T-cell (primary cell): ENCODE measurements around the gene SLC16A13. TPM values are rescaled to one million over a fixed set of nuclear protein-coding genes. Genes with fewer than 3 reads are reported as not detected.
A peak's percentile ranks its signal among the peaks of the same experiment; 100 is the strongest.

Experiments used
- ATAC-seq, 4 experiments: fragments of 200-7000 bp in 3 of 4; fragments of 150-1000 bp in 1 of 4; cut with Tn5 transposase; replicated peaks in 1 of 4; 1 replicate in 3 of 4; 2 replicates in 1 of 4; pipeline ENCODE4 v1.10.0; 2021; ENCODE audit warnings: moderate library complexity in 3 of 4, mild to moderate bottlenecking in 2 of 4, moderate number of reproducible peaks in 1 of 4
- CTCF ChIA-PET, 2 donors: fragments of 300-600 bp; sonication (Branson Sonifier 250); formaldehyde crosslinking; loops; one replicate each; lab custom pipeline; 2022; ENCODE audit warnings: antibody characterized with exemption in 2 of 2; lab: Charles Lee
- POLR2A ChIA-PET, 2 donors: fragments of 300-600 bp; sonication (Branson Sonifier 250); formaldehyde crosslinking; loops; one replicate each; lab custom pipeline; 2022; ENCODE audit warnings: antibody characterized with exemption in 2 of 2; lab: Charles Lee
- DNase-seq, 35 experiments: peaks; one replicate each; pipeline versions ENCODE4 v3.0.0 to v3.0.0-alpha.2; 2013 to 2023
- H3K27ac ChIP-seq: one replicate; pipeline ENCODE4 v1.5.1; 2013; ENCODE audit warnings: low read length
- H3K27me3 ChIP-seq, 2 experiments: replicated peaks in 1 of 2; 1 replicate in 1 of 2; 2 replicates in 1 of 2; pipeline versions ENCODE4 v1.6.1 to v1.7.0; 2013; ENCODE audit warnings: low read length in 1 of 2, mixed read lengths in 1 of 2; ENCODE audit not compliant: control insufficient read depth in 2 of 2, insufficient read depth in 2 of 2; ENCODE audit errors: extremely low read depth in 1 of 2
- H3K36me3 ChIP-seq, 2 donors: 1 replicate in 1 of 2; 2 replicates in 1 of 2; pipeline versions ENCODE4 v1.6.1 to v1.7.0; 2013; ENCODE audit warnings: low read length in 1 of 2; ENCODE audit not compliant: control insufficient read depth in 2 of 2, insufficient read depth in 1 of 2; ENCODE audit errors: extremely low read depth in 1 of 2
- H3K4me1 ChIP-seq, 2 experiments: 1 replicate in 1 of 2; 2 replicates in 1 of 2; pipeline versions ENCODE4 v1.6.1 to v1.7.0; 2013; ENCODE audit warnings: low read length in 2 of 2, mixed read lengths in 1 of 2; ENCODE audit not compliant: insufficient read depth in 2 of 2, control insufficient read depth in 1 of 2; ENCODE audit errors: extremely low read depth in 1 of 2
- H3K4me3 ChIP-seq, 2 donors: 1 replicate in 1 of 2; 2 replicates in 1 of 2; pipeline versions ENCODE4 v1.5.1 to v1.7.0; 2013; ENCODE audit warnings: mild to moderate bottlenecking in 2 of 2, low read length in 1 of 2, moderate library complexity in 1 of 2; ENCODE audit not compliant: control insufficient read depth in 1 of 2; ENCODE audit errors: extremely low read depth in 1 of 2
- H3K9me3 ChIP-seq: 2 replicates; pipeline ENCODE4 v1.7.0; 2013
- H3K27ac Mint-ChIP-seq, 2 donors: one replicate each; pipeline ENCODE4 v1.8.0; 2020 to 2021; ENCODE audit warnings: mild to moderate bottlenecking in 2 of 2, mixed read lengths in 2 of 2
- H3K27me3 Mint-ChIP-seq, 2 donors: one replicate each; pipeline ENCODE4 v1.8.0; 2021 to 2022; ENCODE audit warnings: mixed read lengths in 2 of 2
- H3K36me3 Mint-ChIP-seq: one replicate; pipeline ENCODE4 v1.8.0; 2021; ENCODE audit warnings: mixed read lengths
- H3K4me1 Mint-ChIP-seq, 3 donors: one replicate each; pipeline ENCODE4 v1.8.0; 2020 to 2022; ENCODE audit warnings: mixed read lengths in 3 of 3, mild to moderate bottlenecking in 1 of 3
- H3K4me3 Mint-ChIP-seq, 3 donors: one replicate each; pipeline ENCODE4 v1.8.0; 2020 to 2022; ENCODE audit warnings: mild to moderate bottlenecking in 3 of 3, mixed read lengths in 3 of 3, moderate library complexity in 3 of 3
- H3K9me3 Mint-ChIP-seq, 3 donors: one replicate each; pipeline ENCODE4 v1.8.0; 2020 to 2022; ENCODE audit warnings: mixed read lengths in 3 of 3
- WGBS: methylation state at CpG from one replicate; pipeline ENCODE4 v1.1.5; 2013; ENCODE audit warnings: missing lambda C conversion rate; ENCODE audit not compliant: insufficient coverage; 5-methylcytosine and 5-hydroxymethylcytosine counted together
- total RNA-seq, 35 experiments: library from RNA in 6 of 35; stranded (reverse) in 6 of 35; fragments of 120-200 nt in 1 of 35; gene quantifications; one replicate each; pipeline versions ENCODE4 v1.2.1 to v1.2.4 and lab custom pipeline; 2013 to 2026

The SLC16A13 gene
- total RNA-seq, 5 donors from 2014 or later (not counting 1 experiment from before 2014, with no cell fraction given), result 3.8 to 17.6 (median 15.4) TPM

DNA sequence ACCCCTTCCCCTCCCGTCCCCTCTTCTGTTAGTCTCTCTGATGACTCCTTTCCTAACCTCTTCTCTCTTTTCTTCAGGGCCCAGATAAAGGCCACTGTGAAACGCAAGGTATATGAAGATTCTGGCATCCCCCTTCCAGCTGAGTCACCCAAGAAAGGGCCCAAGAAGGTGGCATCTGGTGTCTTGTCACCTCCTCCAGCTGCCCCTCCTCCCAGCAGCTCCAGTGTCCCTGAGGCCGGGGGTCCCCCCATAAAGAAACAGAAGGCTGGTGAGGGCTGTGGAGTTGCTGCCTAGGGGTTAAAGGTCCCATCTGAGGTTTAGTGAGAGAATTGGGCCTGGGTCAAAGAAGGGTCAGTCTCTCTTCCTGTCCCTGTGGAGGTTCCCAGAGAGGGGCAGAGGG is 19.4 kb upstream of the SLC16A13 start:
- Histone ChIP-seq H3K27me3 (no peaks in the 10 kb centered on the region), H3K4me3 (no peak overlapping the region), H3K36me3 (peaks cover 0 to 12% of the 10 kb centered on the region in 2 donors), H3K27ac (peak overlapping the region; percentile 98), H3K9me3 (no peaks in the 10 kb centered on the region), H3K4me1 (peaks cover 21 to 59% of the 10 kb centered on the region in 2 experiments)
- ChIA-PET CTCF (interaction anchor here (0.7 to 2.1 kb wide), 3 partner anchors 12 to 105 kb away, joined by 3 to 7 read pairs (median 3); partner anchors contain the start of gene SLC16A13 (in 1 of the 2)), POLR2A (no interaction called here)
- Mint-ChIP-seq H3K4me3 (peak overlapping the region; percentile 87 to 93 (median 91)), H3K9me3 (no peaks in the 10 kb centered on the region), H3K27ac (peak overlapping the region; percentile 96 to 97), H3K36me3 (peaks cover 3% of the 10 kb centered on the region), H3K27me3 (no peaks in the 10 kb centered on the region), H3K4me1 (peaks cover 55 to 71% (median 68%) of the 10 kb centered on the region in 3 donors)
- no peak for DNase-seq
- 88% methylated on average over 2 of the region's 3 CpGs for WGBS
- no peak for ATAC-seq

DNA sequence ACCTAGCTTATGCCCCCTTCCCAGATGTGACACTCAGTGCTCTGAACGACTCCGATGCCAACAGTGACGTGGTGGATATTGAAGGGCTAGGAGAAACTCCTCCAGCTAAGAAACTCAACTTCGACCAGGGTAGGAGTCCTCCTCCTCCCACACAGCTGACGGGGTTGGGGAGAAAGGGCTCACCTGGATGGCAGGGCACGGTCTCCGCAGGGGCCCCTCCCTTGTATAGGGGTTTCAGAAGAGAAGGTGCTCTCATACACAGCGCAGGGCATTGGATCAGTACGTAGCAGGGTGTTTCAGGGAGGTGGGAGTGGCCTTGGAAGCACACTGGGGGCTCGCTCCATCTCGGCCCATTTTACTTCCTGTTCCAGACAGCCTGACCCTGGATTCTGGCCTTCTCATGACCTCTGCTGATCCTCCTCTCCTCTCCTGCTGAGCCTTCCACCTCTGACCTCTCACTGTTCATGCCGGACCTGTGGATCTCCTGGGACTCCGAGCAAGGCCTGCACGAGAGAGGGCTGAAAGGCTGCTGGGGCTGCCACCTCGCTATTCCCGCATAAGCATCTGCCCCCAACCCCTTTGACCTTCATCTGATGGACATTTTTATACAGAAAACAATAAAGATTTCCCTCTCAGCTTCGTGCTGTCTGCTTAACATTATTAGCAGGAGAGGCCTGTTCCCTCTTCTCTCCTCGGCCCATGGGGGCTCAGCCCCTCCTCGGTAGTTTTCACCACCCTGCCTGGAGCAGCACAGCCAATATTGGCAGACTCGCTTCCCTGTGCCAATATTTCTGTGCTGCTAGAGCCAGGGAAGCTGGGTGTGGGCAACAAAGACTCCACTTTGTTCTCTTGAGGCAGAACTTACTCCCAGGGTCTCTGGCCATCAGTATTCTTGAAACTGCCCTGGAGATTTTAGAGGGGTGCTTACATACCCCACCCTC is 18.7 kb upstream of the SLC16A13 start:
- ATAC-seq (no peak), DNase-seq (no peak)
- no peaks in the 10 kb centered on the region for H3K27me3 Mint-ChIP-seq
- Histone ChIP-seq H3K27me3 (peaks cover 0 to 6% of the 10 kb centered on the region in 2 experiments), H3K9me3 (no peaks in the 10 kb centered on the region), H3K36me3 (peaks cover 0 to 12% of the 10 kb centered on the region in 2 donors), H3K4me3 (no peak overlapping the region), H3K27ac (no peak overlapping the region), H3K4me1 (peaks cover 17 to 62% of the 10 kb centered on the region in 2 experiments)
- peak overlapping the region in 2 of 3 donors; percentile 34 to 54 for H3K4me3 Mint-ChIP-seq
- WGBS, result 98% methylated on average over 12 of the region's 20 CpGs
- H3K36me3 Mint-ChIP-seq, result peaks cover 3% of the 10 kb centered on the region
- CTCF ChIA-PET, result interaction anchor here (0.7 to 1.0 kb wide), 2 partner anchors 13 to 106 kb away, joined by 3 read pairs; no protein-coding TSS in a partner anchor
- POLR2A ChIA-PET, result no interaction called here
- H3K4me1 Mint-ChIP-seq, result peaks cover 56 to 70% (median 67%) of the 10 kb centered on the region in 3 donors
- no peaks in the 10 kb centered on the region for H3K9me3 Mint-ChIP-seq
- peak overlapping the region; percentile 44 to 69 for H3K27ac Mint-ChIP-seq

- H3K4me1 ChIP-seq, result peaks cover 21 to 69% of the 10 kb centered on the region in 2 experiments
- Mint-ChIP-seq H3K4me3 (peak overlapping the region in 1 of 3 donors; percentile 54), H3K4me1 (peaks cover 60 to 74% (median 70%) of the 10 kb centered on the region in 3 donors), H3K27me3 (no peaks in the 10 kb centered on the region), H3K9me3 (no peaks in the 10 kb centered on the region), H3K36me3 (peaks cover 3% of the 10 kb centered on the region), H3K27ac (peak overlapping the region; percentile 44 to 69)
- no peaks in the 10 kb centered on the region for H3K9me3 ChIP-seq
- ChIA-PET POLR2A (no interaction called here), CTCF (no interaction called here)
- H3K27me3 ChIP-seq, result peaks cover 0 to 13% of the 10 kb centered on the region in 2 experiments
- no peak overlapping the region for H3K4me3 ChIP-seq
- peak in 1 of 35 experiments; percentile 39 for DNase-seq
- WGBS, result 100% methylated on average over 1 of the region's 12 CpGs
- no peak overlapping the region for H3K27ac ChIP-seq
- peaks cover 0 to 12% of the 10 kb centered on the region in 2 donors for H3K36me3 ChIP-seq
- ATAC-seq, result no peak
These were observed 18.0 kb upstream of the SLC16A13 start for GRCh38 chr17:7017827-7018200.

GRCh38 chr17:7018331-7018964 is 17.4 kb upstream of the SLC16A13 start:
- H3K27ac ChIP-seq, result no peak overlapping the region
- WGBS, result 81% methylated on average over 8 of the region's 10 CpGs

DNA sequence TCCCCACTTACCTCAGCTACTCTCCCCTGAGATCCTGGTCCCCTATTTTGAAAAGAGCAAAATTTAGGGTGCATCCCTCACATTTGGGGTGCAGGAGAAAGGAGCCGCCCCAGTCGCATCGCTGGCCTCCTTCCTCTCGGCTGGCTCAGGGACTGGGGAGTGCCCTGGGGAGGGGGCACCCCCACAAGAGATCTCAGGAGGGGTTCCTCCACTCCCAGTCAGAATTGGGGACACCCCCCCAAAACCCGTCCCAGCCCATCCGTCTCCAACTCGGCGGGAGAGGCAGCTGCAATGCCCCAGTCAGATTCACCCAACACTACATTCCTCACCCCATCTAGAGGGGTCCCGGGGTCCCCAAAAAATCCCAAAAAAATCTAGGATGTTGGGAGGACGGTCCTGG is 16.4 kb upstream of the SLC16A13 start:
- peaks cover 0 to 12% of the 10 kb centered on the region in 2 donors for H3K36me3 ChIP-seq
- H3K4me3 ChIP-seq, result no peak overlapping the region
- peaks cover 0 to 18% of the 10 kb centered on the region in 2 experiments for H3K27me3 ChIP-seq
- H3K27ac ChIP-seq, result no peak overlapping the region
- H3K27me3 Mint-ChIP-seq, result no peaks in the 10 kb centered on the region
- peaks cover 59 to 74% (median 63%) of the 10 kb centered on the region in 3 donors for H3K4me1 Mint-ChIP-seq
- no peaks in the 10 kb centered on the region for H3K9me3 ChIP-seq
- no peak overlapping the region for H3K27ac Mint-ChIP-seq
- peaks cover 14 to 68% of the 10 kb centered on the region in 2 experiments for H3K4me1 ChIP-seq
- ChIA-PET CTCF (interaction anchor here (0.6 to 1.6 kb wide), 2 partner anchors 104 to 108 kb away, joined by 7 to 9 read pairs; no protein-coding TSS in a partner anchor), POLR2A (interaction anchor here (0.6 kb wide), 3 partner anchors 14 to 161 kb away, joined by 3 to 4 read pairs (median 3); no protein-coding TSS in a partner anchor)
- peaks cover 3% of the 10 kb centered on the region for H3K36me3 Mint-ChIP-seq
- H3K9me3 Mint-ChIP-seq, result no peaks in the 10 kb centered on the region
- DNase-seq, result no peak
- WGBS, result 84% methylated on average over 6 of the region's 10 CpGs
- no peak for ATAC-seq
- H3K4me3 Mint-ChIP-seq, result no peak overlapping the region

More at GRCh38 chr17:7018331-7018964, 17.4 kb upstream of the SLC16A13 start:
- Histone ChIP-seq H3K27me3 (peaks cover 0 to 18% of the 10 kb centered on the region in 2 experiments), H3K9me3 (no peaks in the 10 kb centered on the region), H3K4me3 (no peak overlapping the region), H3K4me1 (peaks cover 20 to 69% of the 10 kb centered on the region in 2 experiments), H3K36me3 (peaks cover 0 to 12% of the 10 kb centered on the region in 2 donors)
- Mint-ChIP-seq H3K9me3 (no peaks in the 10 kb centered on the region), H3K27ac (peak overlapping the region in 1 of 2 donors; percentile 43), H3K36me3 (peaks cover 3% of the 10 kb centered on the region), H3K4me3 (no peak overlapping the region), H3K27me3 (no peaks in the 10 kb centered on the region), H3K4me1 (peaks cover 64 to 77% (median 70%) of the 10 kb centered on the region in 3 donors)
- CTCF ChIA-PET, result no interaction called here
- DNase-seq (no peak), ATAC-seq (no peak)
- POLR2A ChIA-PET, result no interaction called here
